Measurements from ENCODE around the gene RPS25.

Gene RPS25

GRCh38 chr11:119014209-119014924, 3.8 kb downstream of the RPS25 start (continued):
- TF ChIP-seq, protein P1, sequence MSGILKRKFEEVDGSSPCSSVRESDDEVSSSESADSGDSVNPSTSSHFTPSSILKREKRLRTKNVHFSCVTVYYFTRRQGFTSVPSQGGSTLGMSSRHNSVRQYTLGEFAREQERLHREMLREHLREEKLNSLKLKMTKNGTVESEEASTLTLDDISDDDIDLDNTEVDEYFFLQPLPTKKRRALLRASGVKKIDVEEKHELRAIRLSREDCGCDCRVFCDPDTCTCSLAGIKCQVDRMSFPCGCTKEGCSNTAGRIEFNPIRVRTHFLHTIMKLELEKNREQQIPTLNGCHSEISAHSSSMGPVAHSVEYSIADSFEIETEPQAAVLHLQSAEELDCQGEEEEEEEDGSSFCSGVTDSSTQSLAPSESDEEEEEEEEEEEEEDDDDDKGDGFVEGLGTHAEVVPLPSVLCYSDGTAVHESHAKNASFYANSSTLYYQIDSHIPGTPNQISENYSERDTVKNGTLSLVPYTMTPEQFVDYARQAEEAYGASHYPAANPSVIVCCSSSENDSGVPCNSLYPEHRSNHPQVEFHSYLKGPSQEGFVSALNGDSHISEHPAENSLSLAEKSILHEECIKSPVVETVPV (CRISPR knock-in tag; IDR thresholded peaks at IDR 0.05), result no peak
- TF ChIP-seq ARNTL (CRISPR knock-in tag; IDR thresholded peaks at IDR 0.05; ENCODE audit: borderline replicate concordance, low read depth) (no peak), ZFP3 (CRISPR knock-in tag; IDR thresholded peaks at IDR 0.05) (no peak)
- TF ChIP-seq, protein P2, sequence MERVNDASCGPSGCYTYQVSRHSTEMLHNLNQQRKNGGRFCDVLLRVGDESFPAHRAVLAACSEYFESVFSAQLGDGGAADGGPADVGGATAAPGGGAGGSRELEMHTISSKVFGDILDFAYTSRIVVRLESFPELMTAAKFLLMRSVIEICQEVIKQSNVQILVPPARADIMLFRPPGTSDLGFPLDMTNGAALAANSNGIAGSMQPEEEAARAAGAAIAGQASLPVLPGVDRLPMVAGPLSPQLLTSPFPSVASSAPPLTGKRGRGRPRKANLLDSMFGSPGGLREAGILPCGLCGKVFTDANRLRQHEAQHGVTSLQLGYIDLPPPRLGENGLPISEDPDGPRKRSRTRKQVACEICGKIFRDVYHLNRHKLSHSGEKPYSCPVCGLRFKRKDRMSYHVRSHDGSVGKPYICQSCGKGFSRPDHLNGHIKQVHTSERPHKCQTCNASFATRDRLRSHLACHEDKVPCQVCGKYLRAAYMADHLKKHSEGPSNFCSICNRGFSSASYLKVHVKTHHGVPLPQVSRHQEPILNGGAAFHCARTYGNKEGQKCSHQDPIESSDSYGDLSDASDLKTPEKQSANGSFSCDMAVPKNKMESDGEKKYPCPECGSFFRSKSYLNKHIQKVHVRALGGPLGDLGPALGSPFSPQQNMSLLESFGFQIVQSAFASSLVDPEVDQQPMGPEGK (CRISPR knock-in tag; IDR thresholded peaks at IDR 0.05; ENCODE audit: borderline replicate concordance), result no peak

DNA sequence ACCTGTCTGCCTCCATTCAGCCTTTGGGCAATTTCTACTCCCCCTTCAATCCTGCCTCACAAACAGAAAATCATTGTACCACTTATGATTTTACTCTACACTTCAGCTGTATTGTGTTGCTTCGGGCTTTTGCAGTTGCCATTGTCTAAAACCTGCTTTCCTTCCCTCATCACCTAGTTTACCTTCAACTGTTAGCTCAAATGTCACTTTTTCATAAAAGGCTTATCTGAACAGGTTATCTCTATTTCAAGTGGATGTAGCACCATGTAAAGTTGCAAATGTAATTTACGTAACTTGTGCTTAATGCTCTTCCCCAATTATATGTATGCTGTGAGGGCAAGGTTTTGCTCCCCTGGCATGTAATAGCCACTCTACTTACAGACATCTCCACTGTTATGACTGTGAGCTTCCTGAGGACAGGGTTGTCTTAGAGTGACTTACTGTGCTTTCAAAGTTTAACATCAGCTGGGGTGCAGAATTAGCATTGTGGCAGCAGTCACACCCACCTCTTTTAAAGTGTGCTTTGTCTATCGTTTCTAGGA, 5.4 kb downstream of the RPS25 start:
- ATAC-seq, result peak; percentile 12; the same call in 2 of the 3 replicates
- TF ChIP-seq RARB (CRISPR knock-in tag; IDR thresholded peaks at IDR 0.05) (no peak), ZFP3 (CRISPR knock-in tag; IDR thresholded peaks at IDR 0.05) (no peak), ZNF8 (CRISPR knock-in tag; IDR thresholded peaks at IDR 0.05) (no peak), PPARA (CRISPR knock-in tag; IDR thresholded peaks at IDR 0.05; ENCODE audit: borderline replicate concordance) (no peak), ARNTL (CRISPR knock-in tag; IDR thresholded peaks at IDR 0.05; ENCODE audit: borderline replicate concordance, low read depth) (no peak), TSHZ2 (CRISPR knock-in tag; IDR thresholded peaks at IDR 0.05) (no peak), SNAI2 (CRISPR knock-in tag; IDR thresholded peaks at IDR 0.05) (no peak), GLIS3 (CRISPR knock-in tag; IDR thresholded peaks at IDR 0.05) (no peak), ESRRG (CRISPR knock-in tag; IDR thresholded peaks at IDR 0.05) (no peak), TCF4 (CRISPR knock-in tag; IDR thresholded peaks at IDR 0.05; ENCODE audit: borderline replicate concordance) (no peak), OSR1 (CRISPR knock-in tag; IDR thresholded peaks at IDR 0.05) (no peak), ZFP30 (CRISPR knock-in tag; IDR thresholded peaks at IDR 0.05) (no peak), TOX (CRISPR knock-in tag; IDR thresholded peaks at IDR 0.05; ENCODE audit: borderline replicate concordance) (no peak), ZC3H10 (CRISPR knock-in tag; IDR thresholded peaks at IDR 0.05) (no peak), ISL1 (CRISPR knock-in tag; IDR thresholded peaks at IDR 0.05) (no peak), ZNF565 (CRISPR knock-in tag; conservative IDR thresholded peaks at IDR 0.05; ENCODE audit: low read depth) (no peak), BACH2 (CRISPR knock-in tag; IDR thresholded peaks at IDR 0.05; ENCODE audit: borderline replicate concordance) (no peak)
- TF ChIP-seq, protein P3, sequence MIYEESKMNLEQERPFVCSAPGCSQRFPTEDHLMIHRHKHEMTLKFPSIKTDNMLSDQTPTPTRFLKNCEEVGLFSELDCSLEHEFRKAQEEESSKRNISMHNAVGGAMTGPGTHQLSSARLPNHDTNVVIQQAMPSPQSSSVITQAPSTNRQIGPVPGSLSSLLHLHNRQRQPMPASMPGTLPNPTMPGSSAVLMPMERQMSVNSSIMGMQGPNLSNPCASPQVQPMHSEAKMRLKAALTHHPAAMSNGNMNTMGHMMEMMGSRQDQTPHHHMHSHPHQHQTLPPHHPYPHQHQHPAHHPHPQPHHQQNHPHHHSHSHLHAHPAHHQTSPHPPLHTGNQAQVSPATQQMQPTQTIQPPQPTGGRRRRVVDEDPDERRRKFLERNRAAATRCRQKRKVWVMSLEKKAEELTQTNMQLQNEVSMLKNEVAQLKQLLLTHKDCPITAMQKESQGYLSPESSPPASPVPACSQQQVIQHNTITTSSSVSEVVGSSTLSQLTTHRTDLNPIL (CRISPR knock-in tag; IDR thresholded peaks at IDR 0.05; ENCODE audit: low read depth), result no peak
- TF ChIP-seq, protein P1 (CRISPR knock-in tag; IDR thresholded peaks at IDR 0.05), result no peak
- TF ChIP-seq, protein P4, sequence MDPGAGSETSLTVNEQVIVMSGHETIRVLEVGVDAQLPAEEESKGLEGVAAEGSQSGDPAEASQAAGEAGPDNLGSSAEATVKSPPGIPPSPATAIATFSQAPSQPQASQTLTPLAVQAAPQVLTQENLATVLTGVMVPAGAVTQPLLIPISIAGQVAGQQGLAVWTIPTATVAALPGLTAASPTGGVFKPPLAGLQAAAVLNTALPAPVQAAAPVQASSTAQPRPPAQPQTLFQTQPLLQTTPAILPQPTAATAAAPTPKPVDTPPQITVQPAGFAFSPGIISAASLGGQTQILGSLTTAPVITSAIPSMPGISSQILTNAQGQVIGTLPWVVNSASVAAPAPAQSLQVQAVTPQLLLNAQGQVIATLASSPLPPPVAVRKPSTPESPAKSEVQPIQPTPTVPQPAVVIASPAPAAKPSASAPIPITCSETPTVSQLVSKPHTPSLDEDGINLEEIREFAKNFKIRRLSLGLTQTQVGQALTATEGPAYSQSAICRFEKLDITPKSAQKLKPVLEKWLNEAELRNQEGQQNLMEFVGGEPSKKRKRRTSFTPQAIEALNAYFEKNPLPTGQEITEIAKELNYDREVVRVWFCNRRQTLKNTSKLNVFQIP (CRISPR knock-in tag; IDR thresholded peaks at IDR 0.05; ENCODE audit: borderline replicate concordance, low read depth), result no peak

Measured in SK-N-SH treated with all-trans-retinoic acid at 6 μM for 48 hours (cell line).